KOPT-K1 (cell line): ENCODE measurements around the gene FRMD1.

Source experiments
- H3K27ac ChIP-seq: fragments of 200-600 bp; sonication (generic); 2 replicates; pipeline ENCODE4 v1.5.1; 2016; ENCODE audit warnings: antibody characterized with exemption, mild to moderate bottlenecking, low read depth, low read length; ENCODE audit not compliant: poor library complexity, severe bottlenecking
- H3K36me3 ChIP-seq: fragments of 200-600 bp; sonication (generic); 2 replicates; pipeline ENCODE4 v1.5.1; 2017; ENCODE audit warnings: antibody characterized with exemption, mild to moderate bottlenecking, low read length, moderate library complexity; ENCODE audit not compliant: insufficient read depth
- H3K9me3 ChIP-seq: fragments of 200-600 bp; sonication (generic); 2 replicates; pipeline ENCODE4 v1.5.1; 2017; ENCODE audit warnings: antibody characterized with exemption, low read length, mild to moderate bottlenecking; ENCODE audit not compliant: insufficient read depth, poor library complexity, severe bottlenecking

The FRMD1 gene

DNA sequence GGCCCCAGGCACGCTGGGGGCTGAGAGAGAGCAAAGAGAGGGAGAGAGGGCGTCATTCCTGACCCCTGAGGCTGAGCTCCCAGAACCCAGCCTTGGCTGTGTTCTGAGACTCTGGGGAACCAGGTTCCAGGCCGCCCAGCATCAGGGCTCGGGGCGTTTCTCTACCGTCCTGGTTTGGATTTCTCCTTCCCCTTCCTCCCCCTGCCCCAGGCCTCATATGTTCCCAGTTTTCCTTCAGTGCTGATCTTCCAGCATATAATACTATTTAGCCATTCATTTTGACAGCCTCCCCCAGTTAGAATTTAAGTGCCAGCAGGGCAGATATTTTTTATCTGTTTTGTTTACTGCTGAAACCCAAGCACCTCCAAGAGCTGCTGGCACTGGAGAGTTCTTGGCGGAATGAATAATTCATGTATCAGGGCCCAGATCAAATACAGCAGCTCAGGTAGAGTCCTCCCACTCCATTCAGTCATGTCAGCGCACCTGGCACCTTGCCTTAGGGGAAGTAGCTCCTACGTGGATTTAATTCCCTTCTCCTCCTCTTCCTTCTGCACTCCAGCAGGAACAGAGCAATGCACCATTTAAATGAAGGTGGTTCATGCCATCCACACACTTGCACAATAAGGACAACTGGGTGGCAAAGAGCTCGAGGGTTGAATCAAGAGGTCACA is 23.4 kb upstream of the FRMD1 start:
- no peak overlapping the region for H3K27ac ChIP-seq

DNA sequence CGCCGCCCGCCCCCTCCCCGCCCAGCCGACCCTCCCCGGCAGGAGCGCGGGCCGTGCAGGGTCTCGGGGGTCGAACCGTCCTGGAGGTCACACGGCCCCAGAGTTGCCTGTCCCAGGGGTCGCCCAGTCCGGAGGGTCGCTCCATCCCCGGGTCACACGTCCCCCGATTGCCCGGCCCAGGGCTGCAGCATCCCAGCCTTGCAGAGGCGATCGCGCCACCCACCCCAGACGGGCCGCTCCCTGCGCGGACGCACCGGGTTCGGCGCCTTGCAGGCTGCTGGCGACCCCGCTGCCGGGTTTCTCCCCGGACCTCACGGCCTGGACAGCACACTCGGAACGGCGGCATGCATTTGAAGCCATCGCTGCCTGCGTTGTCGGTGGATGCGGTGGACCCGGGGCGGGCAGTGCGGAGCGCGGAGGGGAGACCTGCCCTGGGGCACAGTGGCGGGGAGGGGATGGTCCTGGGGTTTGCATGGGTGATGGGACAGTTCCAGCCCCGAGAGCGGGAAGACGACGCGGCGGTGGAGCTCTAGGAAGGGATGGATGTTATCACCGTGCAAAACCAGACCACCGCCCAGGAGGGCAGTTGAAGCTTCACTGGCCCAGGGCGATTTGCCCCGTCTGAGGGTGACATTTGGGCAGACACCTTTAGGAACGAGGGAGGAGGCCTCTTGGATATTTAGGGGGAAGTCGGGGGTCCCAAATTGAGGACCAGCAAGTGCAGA is 22.7 kb upstream of the FRMD1 start:
- H3K27ac ChIP-seq = no peak overlapping the region

More for the DNA sequence above, 23.4 kb upstream of the FRMD1 start:
- H3K9me3 ChIP-seq = peaks cover 7% of the 10 kb centered on the region
- H3K36me3 ChIP-seq = no peaks in the 10 kb centered on the region

DNA sequence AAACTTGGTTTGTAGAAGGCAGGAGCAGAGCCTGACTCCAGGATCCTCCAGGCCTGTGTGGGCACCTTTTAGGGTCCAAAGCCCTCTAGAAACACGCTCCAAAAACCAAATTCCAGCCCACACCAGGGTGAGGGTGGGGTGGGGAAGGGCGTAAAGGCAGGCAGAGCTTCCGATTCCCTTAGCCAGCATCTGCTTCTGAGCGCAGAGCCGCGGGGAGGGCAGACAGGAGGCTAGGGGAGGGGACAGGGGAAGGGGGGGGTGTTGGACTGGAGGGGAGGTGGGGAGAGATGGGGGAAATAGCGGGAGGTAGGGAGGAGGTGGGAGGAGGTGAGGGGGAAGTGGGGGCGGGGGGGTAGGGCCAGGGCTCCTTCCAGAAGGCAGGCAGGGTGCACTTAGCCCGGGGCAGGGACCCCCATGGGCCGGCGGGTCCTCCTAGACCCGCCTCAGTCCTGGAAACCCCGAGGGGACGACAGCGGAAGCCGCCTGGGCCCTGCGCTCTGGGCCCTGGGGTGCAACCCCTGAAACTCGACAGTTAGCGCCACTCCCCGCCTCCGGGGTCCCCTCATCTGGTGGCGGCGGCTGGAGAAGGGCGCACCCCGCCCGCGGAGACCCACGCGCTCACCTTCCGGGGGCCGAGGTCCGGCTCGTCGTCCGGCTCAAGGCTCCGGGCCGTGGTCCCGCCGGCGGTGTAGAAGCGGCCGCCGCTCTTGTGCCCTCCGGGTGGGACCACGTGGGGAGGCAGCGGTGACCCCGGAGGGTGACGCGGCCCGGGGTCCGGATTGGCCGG is 22.0 kb upstream of the FRMD1 start:
- H3K27ac ChIP-seq = no peak overlapping the region
- H3K36me3 ChIP-seq = no peaks in the 10 kb centered on the region
- peaks cover 7% of the 10 kb centered on the region for H3K9me3 ChIP-seq

More for the DNA sequence above, 22.7 kb upstream of the FRMD1 start:
- no peaks in the 10 kb centered on the region for H3K36me3 ChIP-seq
- peaks cover 7% of the 10 kb centered on the region for H3K9me3 ChIP-seq

DNA sequence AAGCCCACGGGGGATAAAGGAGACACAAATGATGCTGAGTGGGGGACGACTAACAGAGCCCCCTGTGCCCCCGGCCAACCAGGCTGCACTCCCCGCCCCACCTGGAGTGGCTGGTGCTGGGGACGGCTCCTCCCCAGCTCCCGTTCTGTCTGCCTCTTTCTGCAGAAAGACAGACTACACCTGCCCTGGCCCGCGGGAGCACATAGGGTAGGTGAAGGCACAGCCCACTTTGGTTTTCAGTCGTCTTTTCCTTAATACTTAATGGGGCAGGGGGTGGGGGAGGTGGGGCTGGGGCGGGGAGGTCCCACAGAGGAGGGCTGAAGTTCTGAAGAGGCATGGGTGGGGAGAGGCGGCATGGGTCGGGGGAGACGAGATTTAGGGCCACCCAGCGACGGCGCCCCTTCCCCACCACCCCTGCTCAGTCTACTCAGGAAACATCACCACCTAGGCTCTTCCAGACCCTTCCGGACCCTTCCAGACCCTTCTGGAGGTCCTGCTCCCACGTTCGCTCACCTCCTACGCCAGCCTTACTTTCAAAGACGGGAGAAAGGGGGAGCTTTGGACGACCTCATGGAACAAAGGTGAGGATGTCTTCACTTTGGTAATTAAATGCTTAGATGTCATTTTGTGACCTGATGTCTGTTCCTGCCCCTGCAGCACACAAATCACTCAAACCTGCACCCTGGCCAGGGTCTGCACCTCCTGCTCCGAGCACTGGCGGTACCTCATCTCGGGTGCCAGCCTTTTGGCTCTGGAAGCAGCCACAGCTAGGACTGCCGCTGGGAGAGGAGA is 21.2 kb upstream of the FRMD1 start:
- Histone ChIP-seq H3K9me3 (peaks cover 7% of the 10 kb centered on the region), H3K27ac (no peak overlapping the region), H3K36me3 (no peaks in the 10 kb centered on the region)

DNA sequence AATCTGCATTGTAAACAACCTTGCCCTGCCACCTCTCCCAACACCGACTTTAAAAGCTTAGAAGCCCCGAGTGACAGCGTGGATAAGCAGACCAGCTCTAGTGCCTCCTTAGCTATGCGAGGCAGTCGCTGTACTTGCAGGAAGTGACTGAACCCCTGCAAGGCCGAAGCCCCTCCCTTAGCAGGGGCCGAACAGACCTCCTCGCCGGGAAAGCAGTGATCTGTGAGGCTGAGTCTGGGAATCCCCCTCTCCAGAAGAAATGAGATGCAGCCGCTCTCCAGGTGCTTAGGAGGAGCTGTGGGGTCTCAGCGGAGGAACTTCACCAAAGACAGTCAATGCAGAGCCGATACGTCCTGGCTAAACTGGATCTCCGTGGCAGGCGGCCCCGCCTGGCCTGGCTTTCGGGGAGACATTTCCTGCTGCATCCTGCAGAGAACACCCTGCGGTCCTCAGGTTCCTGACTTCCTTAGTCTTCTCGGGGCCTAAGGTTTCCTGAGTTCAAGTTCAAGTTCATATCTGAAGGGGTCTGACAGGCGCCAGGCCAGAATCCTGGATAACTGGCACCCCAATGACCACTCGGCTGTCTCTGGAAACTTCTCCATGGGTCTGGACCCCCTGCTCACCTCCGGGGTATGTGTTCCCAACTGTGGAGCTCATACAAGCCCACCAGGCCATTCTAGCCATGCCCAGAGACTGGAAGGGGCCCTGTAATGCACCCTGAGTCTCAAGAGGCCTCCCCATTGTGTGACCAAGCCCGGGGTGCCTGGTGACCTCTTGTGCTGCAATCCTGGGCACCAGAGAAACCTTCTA is 20.4 kb upstream of the FRMD1 start:
- Histone ChIP-seq H3K9me3 (peaks cover 7% of the 10 kb centered on the region), H3K27ac (no peak overlapping the region), H3K36me3 (no peaks in the 10 kb centered on the region)

DNA sequence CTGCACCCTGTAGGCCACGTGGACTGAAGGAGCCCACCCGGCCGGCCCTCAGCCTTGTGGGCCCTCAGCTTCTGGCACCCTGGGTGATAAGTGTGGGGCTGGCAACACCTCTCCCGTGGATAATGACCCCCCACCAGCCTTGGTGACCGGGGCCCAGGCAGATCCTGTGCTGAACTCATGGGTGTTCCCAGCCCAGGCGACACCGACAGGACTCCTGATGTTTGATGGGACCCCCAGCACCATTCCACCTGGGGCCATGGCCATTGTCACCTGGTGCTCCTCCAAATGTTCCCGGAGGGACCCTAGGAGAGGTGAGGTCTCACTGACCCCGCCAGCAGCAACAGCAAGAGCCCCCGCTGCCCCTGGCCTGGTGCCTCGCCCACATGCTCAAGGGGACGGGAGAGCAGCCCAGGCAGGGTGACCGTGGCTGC is 19.4 kb upstream of the FRMD1 start:
- no peak overlapping the region for H3K27ac ChIP-seq
- peaks cover 7% of the 10 kb centered on the region for H3K9me3 ChIP-seq
- H3K36me3 ChIP-seq = no peaks in the 10 kb centered on the region

DNA sequence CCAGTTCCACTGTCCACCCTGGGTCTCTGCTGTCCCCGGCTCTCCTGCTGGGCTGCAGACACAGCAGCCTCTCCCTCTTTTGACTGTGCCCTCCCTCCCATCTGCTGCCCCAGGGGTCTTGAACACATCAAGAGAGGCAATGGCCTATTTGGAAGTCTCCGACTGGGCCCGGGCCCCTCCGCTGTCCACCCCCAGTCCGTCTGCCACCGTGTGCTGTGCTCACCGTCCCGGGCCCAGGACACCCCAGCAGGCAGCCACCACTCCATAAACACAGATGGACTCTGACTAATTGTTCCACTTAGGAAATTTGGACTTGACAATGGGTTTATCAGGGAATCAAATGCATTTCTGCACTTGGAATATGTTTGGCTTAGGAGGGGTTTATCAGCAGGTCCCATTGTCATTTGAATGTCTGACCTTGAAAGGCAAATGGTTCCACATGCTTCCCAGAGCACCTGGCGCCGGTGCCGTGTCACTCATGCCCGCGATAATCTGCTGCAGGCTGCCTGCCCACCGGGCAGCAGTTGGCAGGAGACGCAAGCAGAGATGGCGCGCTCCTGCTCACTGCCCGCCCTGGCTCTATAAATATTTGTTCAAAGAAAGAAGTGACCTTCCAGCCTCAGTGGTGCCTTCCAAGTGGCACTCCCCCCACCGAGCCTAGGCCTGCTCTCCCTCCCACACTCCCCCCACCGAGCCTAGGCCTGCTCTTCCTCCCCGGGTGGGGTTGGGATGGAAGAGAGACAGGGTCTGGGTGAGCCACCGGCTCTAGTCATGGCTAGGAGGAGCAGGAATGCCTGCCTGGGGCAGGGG is 18.8 kb upstream of the FRMD1 start:
- H3K36me3 ChIP-seq = no peaks in the 10 kb centered on the region

DNA sequence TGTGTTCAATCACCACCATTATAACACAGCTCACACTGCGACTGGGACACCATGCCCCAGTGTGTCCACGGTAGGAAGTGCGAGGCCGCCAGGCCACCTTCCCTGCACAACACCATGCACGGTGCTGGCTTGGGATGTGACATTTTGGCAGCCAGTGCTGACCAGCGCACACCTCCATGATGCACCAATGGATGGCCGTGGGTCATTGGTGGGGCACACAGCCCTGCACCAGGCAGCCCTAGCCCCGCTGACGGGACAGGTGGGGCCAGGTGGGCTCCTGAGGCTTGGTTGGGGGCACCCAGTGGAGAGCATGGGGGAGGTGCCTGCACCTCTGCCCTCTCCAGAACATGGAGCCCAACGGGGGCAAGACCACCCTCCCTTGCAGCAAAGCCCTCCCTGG is 18.2 kb upstream of the FRMD1 start:
- Histone ChIP-seq H3K36me3 (no peaks in the 10 kb centered on the region), H3K9me3 (peaks cover 13% of the 10 kb centered on the region), H3K27ac (no peak overlapping the region)

More for the DNA sequence above, 18.8 kb upstream of the FRMD1 start:
- peaks cover 7% of the 10 kb centered on the region for H3K9me3 ChIP-seq
- H3K27ac ChIP-seq = no peak overlapping the region

DNA sequence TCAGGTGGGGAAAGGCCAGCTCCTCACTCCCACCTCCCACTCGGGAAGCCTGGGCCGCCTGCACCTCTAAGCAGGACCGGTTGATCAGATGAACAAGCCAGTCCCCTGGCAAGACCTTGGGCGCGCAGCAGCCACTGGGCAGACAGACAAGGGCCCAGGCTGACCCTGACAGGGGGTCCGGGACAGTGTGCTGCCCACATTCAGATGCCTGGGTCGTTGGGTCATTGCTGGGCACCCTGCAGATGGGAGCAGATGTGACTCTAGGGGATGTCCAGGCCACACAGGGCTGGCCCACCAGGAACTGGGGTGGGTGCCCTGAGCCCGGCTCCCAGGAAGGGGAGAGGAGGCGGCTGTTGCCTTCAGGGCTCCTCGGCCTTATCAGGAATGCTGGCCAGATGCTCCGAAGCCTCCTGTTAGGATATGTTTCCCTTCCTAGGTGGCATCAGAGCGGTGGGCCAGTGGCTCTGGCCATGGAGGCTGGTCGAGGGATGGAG is 17.3 kb upstream of the FRMD1 start:
- H3K27ac ChIP-seq = no peak overlapping the region

DNA sequence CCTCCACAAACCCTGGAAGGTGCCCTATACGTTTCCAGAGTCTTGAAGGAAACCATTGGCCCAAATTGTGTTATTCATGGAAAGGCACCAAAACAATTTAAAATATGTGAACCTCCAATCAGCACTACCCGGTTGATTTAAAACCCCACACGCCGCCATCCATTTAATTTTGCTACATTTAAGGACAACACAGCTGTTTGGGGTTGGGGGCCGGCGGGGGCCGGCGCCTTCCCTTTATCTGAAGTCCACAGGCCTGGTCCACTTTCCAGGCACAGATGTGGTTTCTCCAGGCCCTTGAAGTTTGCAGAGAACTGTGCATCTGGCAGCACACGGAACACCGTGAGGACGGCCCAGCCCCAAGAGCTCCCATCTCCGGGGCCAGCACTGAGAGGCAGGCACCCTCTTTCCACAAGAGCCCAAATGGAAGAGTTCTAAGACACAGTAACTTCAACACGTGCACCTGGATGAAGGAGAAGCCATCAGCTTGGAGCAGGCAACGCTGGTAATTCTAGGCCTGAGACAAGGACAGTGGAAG is 16.8 kb upstream of the FRMD1 start:
- Histone ChIP-seq H3K36me3 (no peaks in the 10 kb centered on the region), H3K9me3 (peaks cover 14% of the 10 kb centered on the region)

More for the DNA sequence above, 17.3 kb upstream of the FRMD1 start:
- Histone ChIP-seq H3K36me3 (no peaks in the 10 kb centered on the region), H3K9me3 (peaks cover 14% of the 10 kb centered on the region)

DNA sequence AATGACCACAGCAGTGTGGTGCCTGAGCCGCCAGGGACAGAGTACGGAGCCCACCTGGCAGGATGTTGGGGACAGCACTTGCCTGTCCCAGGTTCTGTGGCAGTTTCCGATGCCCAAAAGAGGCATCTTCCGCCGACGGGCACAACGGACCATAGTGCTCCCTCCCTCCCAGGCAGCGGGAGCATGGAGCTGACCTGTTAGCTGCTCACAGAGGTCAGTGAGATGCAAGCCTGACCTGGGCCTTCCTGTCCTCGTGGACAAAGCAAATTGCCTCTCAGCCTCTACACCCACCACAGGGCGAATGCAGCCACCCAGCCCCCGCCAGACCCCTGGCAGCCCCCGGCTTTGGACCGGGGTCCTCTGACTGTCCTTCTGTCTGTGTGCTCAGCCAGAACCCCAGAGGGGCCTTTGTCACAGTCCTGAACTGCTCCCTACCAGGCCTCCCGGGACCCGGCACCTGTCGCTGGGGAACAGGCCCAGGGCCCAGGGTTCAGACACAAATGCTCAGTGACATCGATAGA is 16.2 kb upstream of the FRMD1 start:
- peaks cover 8% of the 10 kb centered on the region for H3K9me3 ChIP-seq
- no peaks in the 10 kb centered on the region for H3K36me3 ChIP-seq
- H3K27ac ChIP-seq = no peak overlapping the region

More for the DNA sequence above, 16.8 kb upstream of the FRMD1 start:
- no peak overlapping the region for H3K27ac ChIP-seq

DNA sequence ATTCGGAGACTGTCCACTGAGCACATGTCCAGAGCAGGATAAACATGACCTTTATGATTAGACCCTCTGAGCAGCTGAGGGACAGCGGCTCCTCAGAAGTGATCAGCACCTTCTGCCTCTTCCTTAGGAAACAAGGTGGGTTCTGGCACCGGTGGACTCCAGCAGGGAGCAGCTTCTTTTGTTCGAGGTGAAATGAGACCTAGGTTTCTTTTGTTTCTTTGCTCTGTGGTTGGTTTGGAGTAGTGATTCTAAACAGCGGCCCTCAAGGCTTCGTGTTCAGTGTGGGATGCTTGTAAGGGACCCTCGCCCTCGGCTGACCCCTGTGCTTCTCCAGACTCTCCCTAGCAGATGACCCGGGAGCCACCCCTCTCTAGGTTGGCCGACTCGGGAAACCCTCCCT is 14.6 kb upstream of the FRMD1 start:
- H3K36me3 ChIP-seq = no peaks in the 10 kb centered on the region
- H3K9me3 ChIP-seq = peaks cover 7% of the 10 kb centered on the region
- no peak overlapping the region for H3K27ac ChIP-seq

DNA sequence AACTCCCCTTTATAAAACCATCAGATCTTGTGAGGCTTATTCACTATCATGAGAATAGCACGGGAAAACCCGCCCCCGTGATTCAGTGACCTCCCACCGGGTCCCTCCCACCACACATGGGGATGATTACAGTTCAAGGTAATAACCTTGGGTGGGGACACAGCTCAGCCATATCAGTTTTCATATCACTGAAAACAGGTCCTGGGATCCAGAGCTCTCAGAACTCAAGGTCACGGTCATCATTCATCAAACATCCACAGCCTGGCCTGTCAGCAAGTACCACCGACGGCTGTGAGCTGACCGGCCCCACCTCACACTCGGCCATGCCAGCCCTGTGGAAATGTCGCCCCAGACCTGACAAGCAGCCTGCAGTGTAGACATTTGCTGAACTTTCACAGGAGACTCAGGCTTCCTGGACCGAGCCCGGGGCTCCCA is 14.1 kb upstream of the FRMD1 start:
- Histone ChIP-seq H3K36me3 (no peaks in the 10 kb centered on the region), H3K27ac (no peak overlapping the region), H3K9me3 (peaks cover 7% of the 10 kb centered on the region)
